Measurements from ENCODE around the gene FURIN. TPM values are rescaled to one million over a fixed set of nuclear protein-coding genes. Genes with fewer than 3 reads are reported as not detected.

FURIN gene
- total and polyA plus RNA-seq, 12 donors, result 29.5 to 82.5 (median 40.9) TPM

DNA sequence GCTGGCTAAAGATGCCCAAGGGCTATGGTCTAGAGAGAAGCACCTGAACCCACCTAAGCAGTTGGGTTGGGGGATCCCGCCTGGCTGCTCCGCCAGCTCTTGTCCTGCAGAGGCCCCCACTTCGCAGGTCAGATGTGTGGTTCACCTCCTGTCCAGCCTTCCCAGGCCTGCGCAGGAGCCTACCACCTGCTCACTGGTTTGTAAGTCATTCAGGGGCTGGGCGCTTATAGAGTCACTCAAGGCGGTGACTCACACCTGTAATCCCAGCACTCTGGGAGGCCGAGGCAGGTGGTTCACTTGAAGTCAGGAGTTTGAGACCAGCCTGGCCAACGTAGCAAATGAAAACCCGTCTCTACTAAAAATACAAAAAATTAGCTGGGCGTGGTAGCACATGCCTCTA lies 3.9 kb upstream of the FURIN start:
- intact Hi-C loops (cut with DNase I), result loop anchor here in 1 of 10 donors (10.0 kb wide), 1 partner anchor 100 kb away; no protein-coding TSS in a partner anchor
- ATAC-seq, result no peak
- no peaks in the 10 kb centered on the region for H3K36me3 ChIP-seq
- TF ChIP-seq, protein P1, sequence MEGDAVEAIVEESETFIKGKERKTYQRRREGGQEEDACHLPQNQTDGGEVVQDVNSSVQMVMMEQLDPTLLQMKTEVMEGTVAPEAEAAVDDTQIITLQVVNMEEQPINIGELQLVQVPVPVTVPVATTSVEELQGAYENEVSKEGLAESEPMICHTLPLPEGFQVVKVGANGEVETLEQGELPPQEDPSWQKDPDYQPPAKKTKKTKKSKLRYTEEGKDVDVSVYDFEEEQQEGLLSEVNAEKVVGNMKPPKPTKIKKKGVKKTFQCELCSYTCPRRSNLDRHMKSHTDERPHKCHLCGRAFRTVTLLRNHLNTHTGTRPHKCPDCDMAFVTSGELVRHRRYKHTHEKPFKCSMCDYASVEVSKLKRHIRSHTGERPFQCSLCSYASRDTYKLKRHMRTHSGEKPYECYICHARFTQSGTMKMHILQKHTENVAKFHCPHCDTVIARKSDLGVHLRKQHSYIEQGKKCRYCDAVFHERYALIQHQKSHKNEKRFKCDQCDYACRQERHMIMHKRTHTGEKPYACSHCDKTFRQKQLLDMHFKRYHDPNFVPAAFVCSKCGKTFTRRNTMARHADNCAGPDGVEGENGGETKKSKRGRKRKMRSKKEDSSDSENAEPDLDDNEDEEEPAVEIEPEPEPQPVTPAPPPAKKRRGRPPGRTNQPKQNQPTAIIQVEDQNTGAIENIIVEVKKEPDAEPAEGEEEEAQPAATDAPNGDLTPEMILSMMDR (IDR thresholded peaks at IDR 0.05), result no peak
- no peaks in the 10 kb centered on the region for H3K9me3 ChIP-seq
- no peak overlapping the region for H3K27ac ChIP-seq
- DNase-seq, result no peak
- peaks cover 6 to 59% (median 28%) of the 10 kb centered on the region in 9 donors for H3K4me1 ChIP-seq
- H3K27me3 ChIP-seq, result no peaks in the 10 kb centered on the region
- H3K4me3 ChIP-seq, result no peak overlapping the region
- WGBS, 2 donors, result 95 to 96% methylated on average over 10 of the region's 10 CpGs

DNA sequence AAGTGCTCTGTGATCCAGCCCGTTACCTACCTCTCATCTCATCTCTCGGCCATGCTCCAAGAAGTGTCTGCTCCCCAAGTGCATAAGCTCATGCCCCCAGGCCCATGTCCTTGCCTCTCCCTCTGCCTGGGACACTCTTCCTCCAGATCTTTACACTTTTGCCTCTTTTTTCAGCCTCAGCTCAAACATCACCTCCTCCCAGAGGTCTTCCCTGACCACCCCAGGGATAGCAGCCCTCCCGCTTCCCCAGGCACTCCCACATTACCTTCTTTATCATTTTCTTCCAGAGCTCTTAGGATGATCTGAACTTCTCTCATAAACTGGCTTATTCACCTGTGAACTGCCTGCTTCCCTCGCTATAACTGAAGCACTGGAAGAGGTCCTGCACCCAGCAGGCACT lies 2.7 kb upstream of the FURIN start:
- Histone ChIP-seq H3K27me3 (no peaks in the 10 kb centered on the region), H3K36me3 (no peaks in the 10 kb centered on the region), H3K9me3 (no peaks in the 10 kb centered on the region), H3K4me3 (no peak overlapping the region), H3K27ac (no peak overlapping the region), H3K4me1 (peaks cover 6 to 59% (median 32%) of the 10 kb centered on the region in 9 donors)
- ATAC-seq (no peak), DNase-seq (no peak)
- TF ChIP-seq, protein P1 (IDR thresholded peaks at IDR 0.05), result no peak
- WGBS, 2 donors, result 95 to 97% methylated on average over 4 of the region's 4 CpGs
- intact Hi-C loops (cut with DNase I), result loop anchor here in 2 of 10 donors (5.0 to 10.0 kb wide), 2 partner anchors 53 to 101 kb away; no protein-coding TSS in a partner anchor

DNA sequence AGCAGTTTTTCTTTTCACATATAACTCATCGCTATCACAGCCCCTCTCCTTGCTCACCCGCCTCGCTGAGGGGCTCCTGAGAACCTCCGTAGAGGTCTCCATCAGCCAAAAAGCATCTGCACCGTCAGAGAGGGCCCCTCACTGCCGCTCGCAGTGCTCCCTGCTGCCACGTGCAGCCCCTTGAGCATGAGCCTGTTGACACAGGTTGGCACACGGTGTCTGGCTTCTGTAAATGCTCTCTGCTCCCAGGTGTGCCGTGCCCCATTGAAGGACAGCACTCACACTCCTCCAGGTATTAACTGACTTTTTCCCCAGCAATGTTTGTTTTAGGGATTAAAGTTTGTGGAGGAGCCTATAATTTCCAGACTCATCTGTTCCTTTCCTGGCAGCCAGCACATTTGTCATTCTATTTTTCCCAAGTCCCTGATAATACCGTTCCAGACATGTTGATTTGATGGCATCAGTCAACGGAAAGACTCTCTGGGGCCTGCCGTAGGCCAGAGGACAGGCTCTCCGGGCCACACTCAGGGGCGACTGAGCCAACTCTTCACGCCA lies 2.1 kb upstream of the FURIN start:
- no peaks in the 10 kb centered on the region for H3K9me3 ChIP-seq
- H3K36me3 ChIP-seq, result no peaks in the 10 kb centered on the region
- H3K4me1 ChIP-seq, result peaks cover 6 to 60% (median 34%) of the 10 kb centered on the region in 9 donors
- WGBS, 2 donors, result 55 to 63% methylated on average over 16 of the region's 16 CpGs
- no peak overlapping the region for H3K4me3 ChIP-seq
- no peak for ATAC-seq
- H3K27me3 ChIP-seq, result no peaks in the 10 kb centered on the region
- no peak for DNase-seq
- no peak overlapping the region for H3K27ac ChIP-seq
- intact Hi-C loops (cut with DNase I), result loop anchor here in 2 of 10 donors (5.0 to 10.0 kb wide), 2 partner anchors 54 to 101 kb away; no protein-coding TSS in a partner anchor
- TF ChIP-seq, protein P1 (IDR thresholded peaks at IDR 0.05), result no peak

DNA sequence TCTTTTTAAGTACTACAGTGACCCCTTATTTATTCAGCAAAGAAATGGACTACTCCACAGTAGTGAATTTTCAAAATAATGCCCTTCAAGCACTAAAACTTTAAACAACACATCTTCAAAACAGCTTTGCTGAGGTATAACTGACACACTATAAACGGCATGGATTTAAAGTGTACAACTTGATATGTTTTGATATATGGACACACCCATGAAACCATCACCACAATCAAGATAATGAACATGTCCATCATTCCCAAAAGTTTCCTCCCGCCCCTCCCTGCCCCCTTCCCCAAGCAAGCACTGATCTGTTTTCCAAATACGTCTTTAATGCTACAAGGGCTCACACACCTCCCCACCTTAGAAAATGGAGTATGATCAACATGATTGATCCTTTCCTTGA lies 1.6 kb upstream of the FURIN start:
- WGBS, 2 donors, result 83 to 91% methylated on average over 3 of the region's 3 CpGs
- intact Hi-C loops (cut with DNase I), result loop anchor here in 2 of 10 donors (5.0 to 10.0 kb wide), 2 partner anchors 54 to 102 kb away; no protein-coding TSS in a partner anchor
- peaks cover 6 to 60% (median 34%) of the 10 kb centered on the region in 9 donors for H3K4me1 ChIP-seq
- no peaks in the 10 kb centered on the region for H3K27me3 ChIP-seq
- no peaks in the 10 kb centered on the region for H3K36me3 ChIP-seq
- ATAC-seq, result no peak
- H3K4me3 ChIP-seq, result no peak overlapping the region
- TF ChIP-seq, protein P1 (IDR thresholded peaks at IDR 0.05), result no peak
- H3K9me3 ChIP-seq, result no peaks in the 10 kb centered on the region
- H3K27ac ChIP-seq, result no peak overlapping the region
- no peak for DNase-seq

All from heart right ventricle (tissue), 16 donors.